SK-N-SH (cell line): ENCODE data around the gene HSPA1A. TPM values are rescaled to one million over a fixed set of nuclear protein-coding genes. Genes with fewer than 3 reads are reported as not detected.

Experiments used
- CTCF ChIA-PET: fragments of 300-600, 350-600 bp; formaldehyde crosslinking; extraction: SDS; loops from one replicate; lab custom pipeline; 2021; lab: Yijun Ruan, JAX
- POLR2A ChIA-PET: fragments of 350-600 bp; sonication (Branson Sonifier 250); formaldehyde crosslinking; extraction: SDS; loops from one replicate; lab custom pipeline; 2020; ENCODE audit warnings: antibody characterized with exemption, inconsistent platforms; lab: Yijun Ruan, JAX
- DNase-seq: peaks from one replicate; pipeline ENCODE4 v3.0.0; 2012
- H2AFZ ChIP-seq: fragments of 200-600 bp; sonication (generic); 2 replicates; pipeline ENCODE4 v1.8.1; 2016; ENCODE audit warnings: antibody characterized with exemption, mild to moderate bottlenecking, low read depth
- H3F3A ChIP-seq: fragments of 200-600 bp; sonication (generic); replicated peaks from 2 replicates; pipeline ENCODE3; 2016; ENCODE audit warnings: antibody characterized with exemption, mild to moderate bottlenecking; ENCODE audit not compliant: insufficient read depth
- H3K27ac ChIP-seq, 2 experiments: fragments of 200-500 bp in 1 of 2; fragments of 200-600 bp in 1 of 2; sonication (Bioruptor generic) in 1 of 2; sonication (generic), shearing (Covaris generic) in 1 of 2; 2 replicates each; pipeline versions ENCODE4 v1.5.1 to v1.6.1; 2014 to 2016; ENCODE audit warnings: low read depth in 2 of 2, inconsistent platforms in 1 of 2, low read length in 1 of 2, mild to moderate bottlenecking in 1 of 2, mixed read lengths in 1 of 2
- H3K27me3 ChIP-seq: fragments of 200-600 bp; sonication (generic), shearing (Covaris generic); 2 replicates; pipeline ENCODE4 v1.6.1; 2016; ENCODE audit warnings: mixed run types; ENCODE audit not compliant: insufficient read depth
- H3K36me3 ChIP-seq, 2 experiments: fragments of 200-500 bp in 1 of 2; fragments of 200-600 bp in 1 of 2; sonication (Bioruptor generic) in 1 of 2; sonication (generic) in 1 of 2; replicated peaks in 1 of 2; 2 replicates each; pipeline versions ENCODE3 to v1.5.1; 2014 to 2016; ENCODE audit warnings: low read length in 1 of 2, mild to moderate bottlenecking in 1 of 2; ENCODE audit not compliant: insufficient read depth in 2 of 2, control insufficient read depth in 1 of 2
- H3K4me1 ChIP-seq, 2 experiments: fragments of 200-500 bp in 1 of 2; fragments of 200-600 bp in 1 of 2; sonication (Bioruptor generic) in 1 of 2; sonication (generic), shearing (Covaris generic) in 1 of 2; 2 replicates each; pipeline versions ENCODE4 v1.5.1 to v1.6.1; 2014 to 2016; ENCODE audit warnings: low read depth in 1 of 2, low read length in 1 of 2, mixed run types in 1 of 2; ENCODE audit not compliant: insufficient read depth in 2 of 2, control insufficient read depth in 1 of 2
- H3K4me2 ChIP-seq: fragments of 200-600 bp; sonication (generic), shearing (Covaris generic); 2 replicates; pipeline ENCODE4 v1.6.1; 2017; ENCODE audit warnings: mixed run types
- H3K4me3 ChIP-seq, 2 experiments: fragments of 200-500 bp in 1 of 2; fragments of 200-600 bp in 1 of 2; sonication (Bioruptor generic) in 1 of 2; sonication (generic), shearing (Covaris generic) in 1 of 2; 2 replicates each; pipeline versions ENCODE4 v1.5.1 to v1.8.1; 2014 to 2016; ENCODE audit warnings: low read depth in 2 of 2, inconsistent platforms in 1 of 2, low read length in 1 of 2, mild to moderate bottlenecking in 1 of 2, mixed read lengths in 1 of 2, moderate library complexity in 1 of 2
- H3K79me2 ChIP-seq: fragments of 200-600 bp; sonication (generic); 2 replicates; pipeline ENCODE4 v1.8.1; 2017; ENCODE audit warnings: mild to moderate bottlenecking; ENCODE audit not compliant: insufficient read depth
- H3K9ac ChIP-seq: fragments of 200-600 bp; sonication (generic); 2 replicates; pipeline ENCODE4 v1.6.1; 2017; ENCODE audit warnings: mixed run types
- H3K9me2 ChIP-seq: fragments of 200-600 bp; sonication (generic); 2 replicates; pipeline ENCODE4 v1.6.1; 2017; ENCODE audit warnings: mixed run types
- H3K9me3 ChIP-seq: fragments of 200-600 bp; sonication (generic); 2 replicates; pipeline ENCODE4 v1.6.1; 2017; ENCODE audit warnings: mixed run types, mild to moderate bottlenecking, moderate library complexity
- H4K20me1 ChIP-seq: fragments of 200-600 bp; sonication (generic); 2 replicates; pipeline ENCODE4 v1.6.1; 2017; ENCODE audit warnings: mild to moderate bottlenecking, mixed run types; ENCODE audit not compliant: insufficient read depth
- EZH2phosphoT487 ChIP-seq: fragments of 200-600 bp; sonication (generic); IDR thresholded peaks from 2 replicates; pipeline ENCODE4 v1.6.1; 2017; ENCODE audit warnings: low read depth, mixed run types, mild to moderate bottlenecking, antibody characterized with exemption, moderate library complexity, borderline replicate concordance
- FOSL2 ChIP-seq: IDR thresholded peaks from 2 replicates; pipeline ENCODE4 v1.4.0; 2012; ENCODE audit warnings: low read depth, mild to moderate bottlenecking, moderate library complexity, borderline replicate concordance
- FOXJ3 ChIP-seq: sonication (generic); formaldehyde crosslinking; IDR thresholded peaks from 2 replicates; pipeline ENCODE4 v1.5.1; 2020; ENCODE audit warnings: mild to moderate bottlenecking, missing genetic modification reagents
- FOXM1 ChIP-seq: IDR thresholded peaks from 2 replicates; pipeline ENCODE4 v1.4.0; 2012; ENCODE audit warnings: low read depth, mild to moderate bottlenecking
- MEF2A ChIP-seq: IDR thresholded peaks from 2 replicates; pipeline ENCODE4 v1.4.0; 2012; ENCODE audit warnings: low read depth, borderline replicate concordance
- MXI1 ChIP-seq: IDR thresholded peaks from 2 replicates; pipeline ENCODE4 v1.6.1; 2012; ENCODE audit warnings: mild to moderate bottlenecking, low read depth, low read length, improper control_type of control experiment
- NFIC ChIP-seq: IDR thresholded peaks from 2 replicates; pipeline ENCODE4 v1.4.0; 2012; ENCODE audit warnings: borderline replicate concordance
- SMC3 ChIP-seq: IDR thresholded peaks from 2 replicates; pipeline ENCODE4 v1.6.1; 2012; ENCODE audit warnings: low read depth, low read length, improper control_type of control experiment
- TAF1 ChIP-seq: IDR thresholded peaks from 2 replicates; pipeline ENCODE4 v1.6.1; 2012; ENCODE audit warnings: low read depth, mild to moderate bottlenecking, low read length, moderate library complexity, borderline replicate concordance
- TCF12 ChIP-seq: IDR thresholded peaks from 2 replicates; pipeline ENCODE4 v1.4.0; 2012
- TEAD4 ChIP-seq: IDR thresholded peaks from 2 replicates; pipeline ENCODE4 v1.4.0; 2012; ENCODE audit warnings: mild to moderate bottlenecking, borderline replicate concordance; ENCODE audit not compliant: insufficient read depth
- YY1 ChIP-seq: IDR thresholded peaks from 2 replicates; pipeline ENCODE4 v1.4.0; 2012; ENCODE audit warnings: low read depth, mild to moderate bottlenecking
- WGBS: methylation state at CpG from one replicate; pipeline ENCODE4 v1.1.6; 2017; ENCODE audit warnings: low lambda C conversion rate; 5-methylcytosine and 5-hydroxymethylcytosine counted together
- polyA plus RNA-seq, 3 experiments: library from polyadenylated mRNA; depleted of rRNA; stranded (reverse); fragments of >200 nt; gene quantifications; 2 replicates each; pipeline ENCODE4 v1.2.3, GENCODE V29; 2012
- TF ChIP-seq, protein P1 (sequence below): IDR thresholded peaks from 2 replicates; pipeline ENCODE4; 2012
- TF ChIP-seq, protein P2 (sequence below): IDR thresholded peaks from 2 replicates; pipeline ENCODE4 v1.4.0; 2012; ENCODE audit warnings: low read depth
- TF ChIP-seq, protein P3 (sequence below): fragments of 150-350 bp; IDR thresholded peaks from 2 replicates; pipeline ENCODE4 v1.6.1; 2017; ENCODE audit warnings: antibody characterized with exemption, low read length, low read depth, borderline replicate concordance
- TF ChIP-seq, protein P4 (sequence below): IDR thresholded peaks from 2 replicates; pipeline ENCODE4 v1.4.0; 2012; ENCODE audit warnings: low read depth, borderline replicate concordance
- TF ChIP-seq, protein P5 (sequence below): fragments of 150-350 bp; IDR thresholded peaks from 2 replicates; pipeline ENCODE4 v1.6.1; 2016; ENCODE audit warnings: mild to moderate bottlenecking, low read depth, low read length

The HSPA1A gene
- polyA plus RNA-seq, 1 of the 3 experiments (the other 2 are of a cell fraction) = 119 TPM

DNA sequence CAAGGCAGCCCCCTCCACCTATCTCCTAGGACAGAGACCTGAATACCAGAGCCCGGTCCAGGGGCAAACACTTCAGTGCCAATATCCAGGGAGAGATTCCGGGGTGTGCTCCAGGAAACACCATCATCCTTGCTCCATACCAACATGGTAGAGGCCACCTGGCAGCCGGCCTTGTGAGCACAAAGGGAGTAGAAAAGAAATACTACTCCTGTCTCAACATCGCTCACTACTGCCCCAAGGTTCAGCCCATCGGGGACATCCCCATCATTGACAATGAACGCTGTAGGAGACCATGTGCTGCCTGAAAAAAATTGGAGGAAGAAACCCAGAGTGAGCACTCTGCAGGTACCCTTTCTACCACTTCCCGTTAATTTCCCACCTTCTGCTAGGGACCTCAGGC, 45.8 kb downstream of the HSPA1A start:
- Histone ChIP-seq H3K36me3 (peaks cover 4 to 11% of the 10 kb centered on the region in 2 experiments), H3K9ac (no peak overlapping the region), H3K27ac (no peak overlapping the region), H3K4me3 (no peak overlapping the region), H4K20me1 (no peaks in the 10 kb centered on the region), H2AFZ (no peak overlapping the region), H3K9me3 (no peaks in the 10 kb centered on the region), H3K27me3 (no peaks in the 10 kb centered on the region), H3K79me2 (peaks cover 10% of the 10 kb centered on the region), H3K4me1 (peaks cover 0 to 14% of the 10 kb centered on the region in 2 experiments; a peak in 1 of 4 replicates), H3K9me2 (no peaks in the 10 kb centered on the region), H3F3A (peaks cover 15% of the 10 kb centered on the region), H3K4me2 (no peak overlapping the region)
- 88% methylated on average over 7 of the region's 7 CpGs for WGBS
- TF ChIP-seq TAF1 (no peak), FOXJ3 (CRISPR knock-in tag) (no peak), FOSL2 (no peak), MEF2A (no peak), TCF12 (no peak), YY1 (no peak), FOXM1 (no peak), TEAD4 (no peak), EZH2phosphoT487 (no peak), SMC3 (no peak), NFIC (no peak), MXI1 (no peak)
- TF ChIP-seq, protein P1, sequence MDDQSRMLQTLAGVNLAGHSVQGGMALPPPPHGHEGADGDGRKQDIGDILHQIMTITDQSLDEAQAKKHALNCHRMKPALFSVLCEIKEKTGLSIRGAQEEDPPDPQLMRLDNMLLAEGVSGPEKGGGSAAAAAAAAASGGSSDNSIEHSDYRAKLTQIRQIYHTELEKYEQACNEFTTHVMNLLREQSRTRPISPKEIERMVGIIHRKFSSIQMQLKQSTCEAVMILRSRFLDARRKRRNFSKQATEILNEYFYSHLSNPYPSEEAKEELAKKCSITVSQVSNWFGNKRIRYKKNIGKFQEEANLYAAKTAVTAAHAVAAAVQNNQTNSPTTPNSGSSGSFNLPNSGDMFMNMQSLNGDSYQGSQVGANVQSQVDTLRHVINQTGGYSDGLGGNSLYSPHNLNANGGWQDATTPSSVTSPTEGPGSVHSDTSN = no peak
- TF ChIP-seq, protein P2, sequence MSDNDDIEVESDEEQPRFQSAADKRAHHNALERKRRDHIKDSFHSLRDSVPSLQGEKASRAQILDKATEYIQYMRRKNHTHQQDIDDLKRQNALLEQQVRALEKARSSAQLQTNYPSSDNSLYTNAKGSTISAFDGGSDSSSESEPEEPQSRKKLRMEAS = no peak
- TF ChIP-seq, protein P3, sequence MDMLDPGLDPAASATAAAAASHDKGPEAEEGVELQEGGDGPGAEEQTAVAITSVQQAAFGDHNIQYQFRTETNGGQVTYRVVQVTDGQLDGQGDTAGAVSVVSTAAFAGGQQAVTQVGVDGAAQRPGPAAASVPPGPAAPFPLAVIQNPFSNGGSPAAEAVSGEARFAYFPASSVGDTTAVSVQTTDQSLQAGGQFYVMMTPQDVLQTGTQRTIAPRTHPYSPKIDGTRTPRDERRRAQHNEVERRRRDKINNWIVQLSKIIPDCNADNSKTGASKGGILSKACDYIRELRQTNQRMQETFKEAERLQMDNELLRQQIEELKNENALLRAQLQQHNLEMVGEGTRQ = no peak
- TF ChIP-seq, protein P4, sequence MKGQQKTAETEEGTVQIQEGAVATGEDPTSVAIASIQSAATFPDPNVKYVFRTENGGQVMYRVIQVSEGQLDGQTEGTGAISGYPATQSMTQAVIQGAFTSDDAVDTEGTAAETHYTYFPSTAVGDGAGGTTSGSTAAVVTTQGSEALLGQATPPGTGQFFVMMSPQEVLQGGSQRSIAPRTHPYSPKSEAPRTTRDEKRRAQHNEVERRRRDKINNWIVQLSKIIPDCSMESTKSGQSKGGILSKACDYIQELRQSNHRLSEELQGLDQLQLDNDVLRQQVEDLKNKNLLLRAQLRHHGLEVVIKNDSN = no peak
- TF ChIP-seq, protein P5, sequence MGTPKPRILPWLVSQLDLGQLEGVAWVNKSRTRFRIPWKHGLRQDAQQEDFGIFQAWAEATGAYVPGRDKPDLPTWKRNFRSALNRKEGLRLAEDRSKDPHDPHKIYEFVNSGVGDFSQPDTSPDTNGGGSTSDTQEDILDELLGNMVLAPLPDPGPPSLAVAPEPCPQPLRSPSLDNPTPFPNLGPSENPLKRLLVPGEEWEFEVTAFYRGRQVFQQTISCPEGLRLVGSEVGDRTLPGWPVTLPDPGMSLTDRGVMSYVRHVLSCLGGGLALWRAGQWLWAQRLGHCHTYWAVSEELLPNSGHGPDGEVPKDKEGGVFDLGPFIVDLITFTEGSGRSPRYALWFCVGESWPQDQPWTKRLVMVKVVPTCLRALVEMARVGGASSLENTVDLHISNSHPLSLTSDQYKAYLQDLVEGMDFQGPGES = no peak
- no peak for DNase-seq
- POLR2A ChIA-PET = no interaction called here
- CTCF ChIA-PET = no interaction called here
